HepG2 (cell line): ENCODE measurements around the gene CD300C. TPM values are rescaled to one million over a fixed set of nuclear protein-coding genes. Genes with fewer than 3 reads are reported as not detected.

Source experiments
- ATF7-NPFF ChIP-seq: sonication (generic); formaldehyde crosslinking; IDR thresholded peaks from 2 replicates; pipeline ENCODE4 v1.8.1; 2023; ENCODE audit warnings: mild to moderate bottlenecking, low read depth, missing genetic modification reagents, moderate library complexity
- CERS6 ChIP-seq: sonication (generic); formaldehyde crosslinking; IDR thresholded peaks from 2 replicates; pipeline ENCODE4 v1.5.0; 2020; ENCODE audit warnings: missing genetic modification reagents
- HINFP ChIP-seq: sonication (generic); formaldehyde crosslinking; IDR thresholded peaks from 2 replicates; pipeline ENCODE4 v1.4.0; 2020; ENCODE audit warnings: low read depth, mild to moderate bottlenecking, missing genetic modification reagents
- HMGXB4 ChIP-seq, 2 experiments: sonication (generic) in 1 of 2; formaldehyde crosslinking in 1 of 2; IDR thresholded peaks; 2 replicates each; pipeline versions ENCODE4 v1.4.0 to v1.6.1; 2018 to 2020; ENCODE audit warnings: missing genetic modification reagents in 2 of 2, borderline replicate concordance in 1 of 2, low read depth in 1 of 2, mild to moderate bottlenecking in 1 of 2, missing biosample characterization in 1 of 2
- JUN ChIP-seq: sonication (generic); formaldehyde crosslinking; IDR thresholded peaks from 2 replicates; pipeline ENCODE4 v1.4.0; 2020; ENCODE audit warnings: mild to moderate bottlenecking, missing genetic modification reagents
- PPARG ChIP-seq: conservative IDR thresholded peaks from 2 replicates; pipeline ENCODE4 v1.6.1; 2016; ENCODE audit warnings: missing biosample characterization, missing genetic modification reagents
- SMAD3 ChIP-seq: sonication (generic); formaldehyde crosslinking; IDR thresholded peaks from 2 replicates; pipeline ENCODE4 v1.4.0; 2020; ENCODE audit warnings: missing genetic modification reagents
- SMC3 ChIP-seq: IDR thresholded peaks from 2 replicates; pipeline ENCODE4 v1.6.1; 2011; ENCODE audit warnings: low read length, improper control_type of control experiment
- ZBTB37 ChIP-seq: sonication (generic); formaldehyde crosslinking; IDR thresholded peaks from 2 replicates; pipeline ENCODE4 v1.4.0; 2020; ENCODE audit warnings: mild to moderate bottlenecking, missing genetic modification reagents
- ZNF296 ChIP-seq: sonication (generic); formaldehyde crosslinking; conservative IDR thresholded peaks from 2 replicates; pipeline ENCODE4 v1.5.0; 2020; ENCODE audit warnings: mild to moderate bottlenecking, missing genetic modification reagents
- ZNF562 ChIP-seq: sonication (generic); formaldehyde crosslinking; IDR thresholded peaks from 2 replicates; pipeline ENCODE4 v1.8.0; 2022; ENCODE audit warnings: missing genetic modification reagents, borderline replicate concordance
- polyA plus RNA-seq, 8 experiments: library from polyadenylated mRNA; depleted of rRNA in 3 of 8; stranded (reverse) in 7 of 8; unstranded in 1 of 8; fragments of >200 nt; fragmentation: Illumina TruSeq in 4 of 8; extraction: Trizol in 4 of 8; gene quantifications; 2 replicates each; pipeline versions ENCODE4 v1.2.1 to v1.2.3, GENCODE V29; 2011 to 2016; ENCODE audit warnings: low read depth in 4 of 8, missing spikeins in 1 of 8, mixed read lengths in 1 of 8; ENCODE audit not compliant: insufficient read depth in 1 of 8
- total RNA-seq, 5 experiments: library from RNA; depleted of rRNA; stranded (reverse); fragments of >200 nt; fragmentation: Illumina TruSeq; extraction: Trizol; gene quantifications; 2 replicates each; pipeline ENCODE4 v1.2.3, GENCODE V29; 2016; ENCODE audit warnings: low read depth in 1 of 5
- TF ChIP-seq, protein P1 (sequence below): sonication (generic); formaldehyde crosslinking; IDR thresholded peaks from 2 replicates; pipeline ENCODE4 v1.5.1; 2020; ENCODE audit warnings: mild to moderate bottlenecking, moderate library complexity, missing genetic modification reagents
- TF ChIP-seq, protein P2 (sequence below): sonication (generic); formaldehyde crosslinking; IDR thresholded peaks from 2 replicates; pipeline ENCODE4 v1.4.0; 2020; ENCODE audit warnings: missing genetic modification reagents, borderline replicate concordance
- TF ChIP-seq, protein P3 (sequence below): sonication (generic); formaldehyde crosslinking; IDR thresholded peaks from 2 replicates; pipeline ENCODE4 v1.5.0; 2020; ENCODE audit warnings: mild to moderate bottlenecking, missing genetic modification reagents, moderate library complexity
- TF ChIP-seq, protein P4 (sequence below): conservative IDR thresholded peaks from 2 replicates; pipeline ENCODE4 v1.6.1; 2018; ENCODE audit warnings: missing genetic modification reagents

Gene CD300C
- total and polyA plus RNA-seq, 2 of the 13 experiments (the other 11 are each of a cell fraction or from before 2014, with no cell fraction given) = not detected

DNA sequence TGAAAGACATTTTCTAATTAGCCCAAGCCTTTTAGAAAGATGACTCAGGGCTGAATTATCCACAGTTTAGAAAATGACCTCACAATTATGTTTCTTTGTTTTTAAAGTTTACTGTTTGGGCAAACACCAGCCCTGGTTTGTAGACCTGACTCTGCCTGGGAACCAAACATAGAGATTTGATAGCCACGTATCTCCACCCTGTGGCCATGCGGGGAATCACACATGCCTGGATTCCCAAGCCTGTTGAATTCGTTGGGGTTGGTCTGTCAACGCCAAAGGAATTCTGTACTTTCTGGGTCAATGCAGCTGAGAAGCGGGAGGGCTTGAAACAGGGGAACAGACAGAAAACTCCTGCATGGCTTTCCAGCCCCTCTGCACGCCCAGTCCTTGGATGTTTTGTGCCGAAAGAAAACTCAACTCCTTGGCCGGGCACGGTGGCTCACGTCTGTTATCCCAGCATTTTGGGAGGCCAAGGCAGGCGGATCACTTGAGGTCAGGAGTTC lies 52.5 kb downstream of the CD300C start (continued):
- TF ChIP-seq ZBTB37 (CRISPR knock-in tag) (no peak), ZNF296 (no peak), PPARG (CRISPR knock-in tag) (0 out of 2 replicates have a peak, but pooled peaks have one; percentile 16), JUN (CRISPR knock-in tag) (no peak), HMGXB4 (CRISPR knock-in tag; IDR thresholded peaks at IDR 0.05; ENCODE audit: borderline replicate concordance in 1 of 2, low read depth in 1 of 2) (peak in 1 of 2 experiments; percentile 43; a peak in 1 of 4 replicates), SMC3 (peak; percentile 97), HINFP (CRISPR knock-in tag) (0 out of 2 replicates have a peak, but pooled peaks have one; percentile 31), SMAD3 (CRISPR knock-in tag) (0 out of 2 replicates have a peak, but pooled peaks have one; percentile 37), ATF7-NPFF (no peak), CERS6 (CRISPR knock-in tag) (no peak), ZNF562 (CRISPR knock-in tag) (no peak)
- TF ChIP-seq, protein P1, sequence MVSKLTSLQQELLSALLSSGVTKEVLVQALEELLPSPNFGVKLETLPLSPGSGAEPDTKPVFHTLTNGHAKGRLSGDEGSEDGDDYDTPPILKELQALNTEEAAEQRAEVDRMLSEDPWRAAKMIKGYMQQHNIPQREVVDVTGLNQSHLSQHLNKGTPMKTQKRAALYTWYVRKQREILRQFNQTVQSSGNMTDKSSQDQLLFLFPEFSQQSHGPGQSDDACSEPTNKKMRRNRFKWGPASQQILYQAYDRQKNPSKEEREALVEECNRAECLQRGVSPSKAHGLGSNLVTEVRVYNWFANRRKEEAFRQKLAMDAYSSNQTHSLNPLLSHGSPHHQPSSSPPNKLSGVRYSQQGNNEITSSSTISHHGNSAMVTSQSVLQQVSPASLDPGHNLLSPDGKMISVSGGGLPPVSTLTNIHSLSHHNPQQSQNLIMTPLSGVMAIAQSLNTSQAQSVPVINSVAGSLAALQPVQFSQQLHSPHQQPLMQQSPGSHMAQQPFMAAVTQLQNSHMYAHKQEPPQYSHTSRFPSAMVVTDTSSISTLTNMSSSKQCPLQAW = peak; percentile 65; the same call in 1 of the 2 replicates
- TF ChIP-seq, protein P2, sequence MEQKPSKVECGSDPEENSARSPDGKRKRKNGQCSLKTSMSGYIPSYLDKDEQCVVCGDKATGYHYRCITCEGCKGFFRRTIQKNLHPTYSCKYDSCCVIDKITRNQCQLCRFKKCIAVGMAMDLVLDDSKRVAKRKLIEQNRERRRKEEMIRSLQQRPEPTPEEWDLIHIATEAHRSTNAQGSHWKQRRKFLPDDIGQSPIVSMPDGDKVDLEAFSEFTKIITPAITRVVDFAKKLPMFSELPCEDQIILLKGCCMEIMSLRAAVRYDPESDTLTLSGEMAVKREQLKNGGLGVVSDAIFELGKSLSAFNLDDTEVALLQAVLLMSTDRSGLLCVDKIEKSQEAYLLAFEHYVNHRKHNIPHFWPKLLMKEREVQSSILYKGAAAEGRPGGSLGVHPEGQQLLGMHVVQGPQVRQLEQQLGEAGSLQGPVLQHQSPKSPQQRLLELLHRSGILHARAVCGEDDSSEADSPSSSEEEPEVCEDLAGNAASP = peak; percentile 46; the same call in 1 of the 2 replicates
- TF ChIP-seq, protein P3, sequence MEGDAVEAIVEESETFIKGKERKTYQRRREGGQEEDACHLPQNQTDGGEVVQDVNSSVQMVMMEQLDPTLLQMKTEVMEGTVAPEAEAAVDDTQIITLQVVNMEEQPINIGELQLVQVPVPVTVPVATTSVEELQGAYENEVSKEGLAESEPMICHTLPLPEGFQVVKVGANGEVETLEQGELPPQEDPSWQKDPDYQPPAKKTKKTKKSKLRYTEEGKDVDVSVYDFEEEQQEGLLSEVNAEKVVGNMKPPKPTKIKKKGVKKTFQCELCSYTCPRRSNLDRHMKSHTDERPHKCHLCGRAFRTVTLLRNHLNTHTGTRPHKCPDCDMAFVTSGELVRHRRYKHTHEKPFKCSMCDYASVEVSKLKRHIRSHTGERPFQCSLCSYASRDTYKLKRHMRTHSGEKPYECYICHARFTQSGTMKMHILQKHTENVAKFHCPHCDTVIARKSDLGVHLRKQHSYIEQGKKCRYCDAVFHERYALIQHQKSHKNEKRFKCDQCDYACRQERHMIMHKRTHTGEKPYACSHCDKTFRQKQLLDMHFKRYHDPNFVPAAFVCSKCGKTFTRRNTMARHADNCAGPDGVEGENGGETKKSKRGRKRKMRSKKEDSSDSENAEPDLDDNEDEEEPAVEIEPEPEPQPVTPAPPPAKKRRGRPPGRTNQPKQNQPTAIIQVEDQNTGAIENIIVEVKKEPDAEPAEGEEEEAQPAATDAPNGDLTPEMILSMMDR (CRISPR knock-in tag) = peak; percentile 94
- TF ChIP-seq, protein P4, sequence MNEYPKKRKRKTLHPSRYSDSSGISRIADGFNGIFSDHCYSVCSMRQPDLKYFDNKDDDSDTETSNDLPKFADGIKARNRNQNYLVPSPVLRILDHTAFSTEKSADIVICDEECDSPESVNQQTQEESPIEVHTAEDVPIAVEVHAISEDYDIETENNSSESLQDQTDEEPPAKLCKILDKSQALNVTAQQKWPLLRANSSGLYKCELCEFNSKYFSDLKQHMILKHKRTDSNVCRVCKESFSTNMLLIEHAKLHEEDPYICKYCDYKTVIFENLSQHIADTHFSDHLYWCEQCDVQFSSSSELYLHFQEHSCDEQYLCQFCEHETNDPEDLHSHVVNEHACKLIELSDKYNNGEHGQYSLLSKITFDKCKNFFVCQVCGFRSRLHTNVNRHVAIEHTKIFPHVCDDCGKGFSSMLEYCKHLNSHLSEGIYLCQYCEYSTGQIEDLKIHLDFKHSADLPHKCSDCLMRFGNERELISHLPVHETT = no peak
